Testis (tissue), 2 donors: Measurements from ENCODE around the gene POGLUT3.

Experiments used
- POLR2A ChIP-seq: fragments of 450-650 bp; IDR thresholded peaks from one replicate; pipeline ENCODE4 v1.6.1; 2017; ENCODE audit warnings: antibody characterized with exemption, mild to moderate bottlenecking, moderate library complexity
- TF ChIP-seq, protein P1 (sequence below), 3 experiments: fragments of 450-650 bp in 2 of 3; fragments of 200-600 bp in 1 of 3; sonication (generic) in 1 of 3; IDR thresholded peaks; one replicate each; pipeline ENCODE4 v1.5.1; 2016 to 2019; ENCODE audit warnings: antibody characterized with exemption in 3 of 3, mild to moderate bottlenecking in 2 of 3, moderate library complexity in 1 of 3

GRCh38 chr11:108468478-108468864 lies 29.7 kb downstream of the POGLUT3 start:
- TF ChIP-seq POLR2A, result no peak
- TF ChIP-seq, protein P1, sequence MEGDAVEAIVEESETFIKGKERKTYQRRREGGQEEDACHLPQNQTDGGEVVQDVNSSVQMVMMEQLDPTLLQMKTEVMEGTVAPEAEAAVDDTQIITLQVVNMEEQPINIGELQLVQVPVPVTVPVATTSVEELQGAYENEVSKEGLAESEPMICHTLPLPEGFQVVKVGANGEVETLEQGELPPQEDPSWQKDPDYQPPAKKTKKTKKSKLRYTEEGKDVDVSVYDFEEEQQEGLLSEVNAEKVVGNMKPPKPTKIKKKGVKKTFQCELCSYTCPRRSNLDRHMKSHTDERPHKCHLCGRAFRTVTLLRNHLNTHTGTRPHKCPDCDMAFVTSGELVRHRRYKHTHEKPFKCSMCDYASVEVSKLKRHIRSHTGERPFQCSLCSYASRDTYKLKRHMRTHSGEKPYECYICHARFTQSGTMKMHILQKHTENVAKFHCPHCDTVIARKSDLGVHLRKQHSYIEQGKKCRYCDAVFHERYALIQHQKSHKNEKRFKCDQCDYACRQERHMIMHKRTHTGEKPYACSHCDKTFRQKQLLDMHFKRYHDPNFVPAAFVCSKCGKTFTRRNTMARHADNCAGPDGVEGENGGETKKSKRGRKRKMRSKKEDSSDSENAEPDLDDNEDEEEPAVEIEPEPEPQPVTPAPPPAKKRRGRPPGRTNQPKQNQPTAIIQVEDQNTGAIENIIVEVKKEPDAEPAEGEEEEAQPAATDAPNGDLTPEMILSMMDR (IDR thresholded peaks at IDR 0.05), result no peak
